ENCODE results near the gene CTNNA2.

Gene CTNNA2

GRCh38 chr2:80195034-80195433 is 682.2 kb downstream of the CTNNA2 start:
- no peak for TF ChIP-seq CREB1 (IDR thresholded peaks at IDR 0.05; ENCODE audit: low read depth)
- no peak for TF ChIP-seq YY1 (IDR thresholded peaks at IDR 0.05; ENCODE audit: low read depth)
- TF ChIP-seq FOXM1 (IDR thresholded peaks at IDR 0.05; ENCODE audit: borderline replicate concordance, low read depth) = no peak
- TF ChIP-seq EGR1 (IDR thresholded peaks at IDR 0.05) = no peak
- no peak for TF ChIP-seq REST (IDR thresholded peaks at IDR 0.05; ENCODE audit: low read depth)
- TF ChIP-seq EP300 (IDR thresholded peaks at IDR 0.05; ENCODE audit: borderline replicate concordance) = no peak
- TF ChIP-seq TCF12 (IDR thresholded peaks at IDR 0.05; ENCODE audit: low read depth) = no peak
- no peak for TF ChIP-seq ZBTB7A (IDR thresholded peaks at IDR 0.05; ENCODE audit: low read depth)
- no peak for TF ChIP-seq USF1 (IDR thresholded peaks at IDR 0.05)
- TF ChIP-seq CEBPB (IDR thresholded peaks at IDR 0.05) = no peak
- TF ChIP-seq MAX (IDR thresholded peaks at IDR 0.05) = no peak

- TF ChIP-seq MAX (IDR thresholded peaks at IDR 0.05) = no peak
- no peak for TF ChIP-seq ZBTB7A (IDR thresholded peaks at IDR 0.05; ENCODE audit: low read depth)
- TF ChIP-seq CREB1 (IDR thresholded peaks at IDR 0.05; ENCODE audit: low read depth) = no peak
- no peak for TF ChIP-seq RAD21 (IDR thresholded peaks at IDR 0.05; ENCODE audit: low read depth)
- TF ChIP-seq EGR1 (IDR thresholded peaks at IDR 0.05) = no peak
- no peak for TF ChIP-seq EP300 (IDR thresholded peaks at IDR 0.05; ENCODE audit: borderline replicate concordance)
- no peak for TF ChIP-seq USF1 (IDR thresholded peaks at IDR 0.05)
- no peak for TF ChIP-seq TEAD4 (IDR thresholded peaks at IDR 0.05)
- TF ChIP-seq FOXM1 (IDR thresholded peaks at IDR 0.05; ENCODE audit: borderline replicate concordance, low read depth) = no peak
- no peak for TF ChIP-seq TAF1 (IDR thresholded peaks at IDR 0.05; ENCODE audit: low read depth)
- TF ChIP-seq CEBPB (IDR thresholded peaks at IDR 0.05) = no peak
- TF ChIP-seq TCF12 (IDR thresholded peaks at IDR 0.05; ENCODE audit: low read depth) = no peak
- no peak for TF ChIP-seq NFIC (IDR thresholded peaks at IDR 0.05)
- no peak for TF ChIP-seq YY1 (IDR thresholded peaks at IDR 0.05; ENCODE audit: low read depth)
- TF ChIP-seq REST (IDR thresholded peaks at IDR 0.05; ENCODE audit: low read depth) = no peak
Measured at GRCh38 chr2:80198042-80198441, 685.2 kb downstream of the CTNNA2 start.

- TF ChIP-seq ZBTB7A (IDR thresholded peaks at IDR 0.05; ENCODE audit: low read depth) (no peak), EGR1 (IDR thresholded peaks at IDR 0.05) (no peak), REST (IDR thresholded peaks at IDR 0.05; ENCODE audit: low read depth) (no peak), TAF1 (IDR thresholded peaks at IDR 0.05; ENCODE audit: low read depth) (no peak), RAD21 (IDR thresholded peaks at IDR 0.05; ENCODE audit: low read depth) (no peak), EP300 (IDR thresholded peaks at IDR 0.05; ENCODE audit: borderline replicate concordance) (no peak), USF1 (IDR thresholded peaks at IDR 0.05) (no peak), FOXM1 (IDR thresholded peaks at IDR 0.05; ENCODE audit: borderline replicate concordance, low read depth) (no peak), YY1 (IDR thresholded peaks at IDR 0.05; ENCODE audit: low read depth) (no peak)
Measured at GRCh38 chr2:80199504-80199903, 686.7 kb downstream of the CTNNA2 start.

- TF ChIP-seq YY1 (IDR thresholded peaks at IDR 0.05; ENCODE audit: low read depth) (no peak), FOXM1 (IDR thresholded peaks at IDR 0.05; ENCODE audit: borderline replicate concordance, low read depth) (no peak), EP300 (IDR thresholded peaks at IDR 0.05; ENCODE audit: borderline replicate concordance) (no peak), TEAD4 (IDR thresholded peaks at IDR 0.05) (no peak), USF1 (IDR thresholded peaks at IDR 0.05) (no peak), CEBPB (IDR thresholded peaks at IDR 0.05) (no peak), MAX (IDR thresholded peaks at IDR 0.05) (no peak), TCF12 (IDR thresholded peaks at IDR 0.05; ENCODE audit: low read depth) (no peak), CREB1 (IDR thresholded peaks at IDR 0.05; ENCODE audit: low read depth) (no peak), EGR1 (IDR thresholded peaks at IDR 0.05) (no peak), NFIC (IDR thresholded peaks at IDR 0.05) (no peak), ZBTB7A (IDR thresholded peaks at IDR 0.05; ENCODE audit: low read depth) (no peak), RAD21 (IDR thresholded peaks at IDR 0.05; ENCODE audit: low read depth) (no peak), TAF1 (IDR thresholded peaks at IDR 0.05; ENCODE audit: low read depth) (no peak), REST (IDR thresholded peaks at IDR 0.05; ENCODE audit: low read depth) (no peak)
Measured at GRCh38 chr2:80205498-80205897, 692.6 kb downstream of the CTNNA2 start.
